Mesodermal cell (in vitro differentiated cells): ENCODE data around the gene SMIM38.
"Not testable (repeated sequence)": the region's sequence is repeated elsewhere in the genome, so short reads cannot be mapped to it uniquely, and the experiment has no call there.

Experiments used
- H3K27ac ChIP-seq: 2 replicates; pipeline ENCODE4 v1.7.0; 2013; ENCODE audit warnings: mild to moderate bottlenecking, low read depth, low read length, moderate library complexity; ENCODE audit not compliant: severe bottlenecking
- H3K36me3 ChIP-seq: 2 replicates; pipeline ENCODE4 v1.7.1; 2013; ENCODE audit warnings: mild to moderate bottlenecking, low read length, moderate library complexity; ENCODE audit not compliant: control insufficient read depth, insufficient read depth
- H3K4me1 ChIP-seq: one replicate; pipeline ENCODE4 v1.7.1; 2013; ENCODE audit warnings: mild to moderate bottlenecking, low read length; ENCODE audit not compliant: insufficient read depth, control insufficient read depth, poor library complexity, severe bottlenecking
- H3K4me3 ChIP-seq: 2 replicates; pipeline ENCODE4 v1.7.0; 2013; ENCODE audit warnings: low read length, control low read depth, mild to moderate bottlenecking; ENCODE audit not compliant: insufficient read depth, poor library complexity, severe bottlenecking; ENCODE audit errors: extremely low read depth
- H3K9me3 ChIP-seq: 2 replicates; pipeline ENCODE4 v1.7.1; 2013; ENCODE audit warnings: mild to moderate bottlenecking, low read length, moderate library complexity; ENCODE audit not compliant: control insufficient read depth
- WGBS, 2 experiments: methylation state at CpG; one replicate each; pipeline ENCODE4 v1.1.5; 2013; ENCODE audit warnings: missing lambda C conversion rate in 2 of 2; ENCODE audit not compliant: insufficient coverage in 2 of 2; 5-methylcytosine and 5-hydroxymethylcytosine counted together

Gene SMIM38

DNA sequence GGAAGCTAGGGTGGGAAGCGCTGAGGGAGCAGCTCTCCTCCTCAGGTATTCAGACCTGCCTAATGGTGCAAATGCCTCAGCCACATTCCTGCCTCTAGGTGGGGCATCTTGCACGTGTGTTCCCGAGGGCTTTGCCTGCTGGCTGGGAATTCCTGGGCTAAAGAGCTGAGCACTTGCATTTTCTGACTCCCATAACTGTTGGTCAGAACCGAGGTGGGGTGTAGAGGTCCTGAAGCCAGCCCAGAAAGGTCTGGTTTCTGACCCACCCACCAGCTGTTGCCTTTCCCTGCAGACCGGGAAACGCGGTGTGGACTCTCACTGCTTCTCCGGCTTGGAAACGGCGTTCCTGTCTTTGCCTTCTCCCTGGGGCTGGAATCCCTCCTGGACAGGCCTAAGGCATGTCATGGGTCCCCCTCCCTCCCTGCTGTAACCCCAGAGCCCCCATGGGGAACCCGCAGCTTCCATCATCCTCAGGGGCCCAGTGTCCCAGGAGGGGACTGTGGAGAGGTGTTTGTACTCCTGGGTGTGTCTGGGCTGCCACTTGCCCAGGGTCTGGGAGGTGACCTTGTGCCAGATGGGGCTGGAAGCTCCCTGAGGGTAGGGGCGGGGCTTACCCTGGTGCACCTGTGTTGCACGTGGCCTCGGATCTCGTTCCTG, 24.0 kb upstream of the SMIM38 start:
- WGBS, 2 experiments, result 51 to 64% methylated on average over 10 to 11 of the region's 15 CpGs
- Histone ChIP-seq H3K36me3 (no peaks in the 10 kb centered on the region), H3K4me1 (peaks cover 7% of the 10 kb centered on the region), H3K9me3 (peaks cover 19% of the 10 kb centered on the region), H3K4me3 (no peak overlapping the region), H3K27ac (no peak overlapping the region)

DNA sequence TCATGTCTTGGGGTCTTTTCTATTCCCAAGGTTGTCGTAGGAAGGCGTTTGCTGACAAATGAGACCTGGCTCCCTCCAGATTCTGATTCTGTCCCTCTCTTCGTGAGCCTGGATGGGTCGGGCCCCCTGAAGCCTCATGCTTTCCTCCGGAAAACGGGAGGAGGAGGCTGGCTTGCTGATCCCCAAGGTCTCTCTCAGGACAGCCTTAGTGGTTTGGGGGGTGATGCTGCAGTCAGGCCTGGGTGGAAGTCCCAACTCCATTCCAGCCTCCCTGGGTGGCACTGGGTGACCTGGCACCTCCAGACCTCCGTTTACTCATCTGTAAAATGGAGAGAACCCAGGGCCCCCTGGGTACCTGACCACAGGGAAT, 23.4 kb upstream of the SMIM38 start:
- peaks cover 19% of the 10 kb centered on the region for H3K9me3 ChIP-seq
- H3K36me3 ChIP-seq, result no peaks in the 10 kb centered on the region
- no peak overlapping the region for H3K4me3 ChIP-seq
- H3K27ac ChIP-seq, result no peak overlapping the region
- 94 to 98% methylated on average over 5 to 7 of the region's 7 CpGs for WGBS, 2 experiments
- H3K4me1 ChIP-seq, result peaks cover 7% of the 10 kb centered on the region

DNA sequence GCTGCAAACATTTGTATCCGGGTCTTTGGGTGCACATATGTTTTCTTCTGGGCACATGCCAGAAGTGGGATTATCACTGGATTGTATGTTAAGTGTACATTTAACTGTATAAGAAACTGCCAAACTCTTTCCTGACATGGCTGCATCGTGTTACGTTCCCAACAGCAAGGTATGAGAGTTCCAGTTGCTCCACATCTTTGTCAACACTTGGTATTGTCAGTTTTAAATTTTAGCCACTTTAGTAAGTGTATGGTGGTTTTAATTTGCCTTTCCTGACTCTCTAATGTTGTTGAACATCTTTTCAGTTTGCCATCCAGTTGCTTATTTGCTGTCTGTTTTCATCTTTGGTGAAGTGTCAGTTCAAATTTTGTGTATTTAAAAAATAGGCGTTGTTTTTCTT, 22.5 kb upstream of the SMIM38 start:
- Histone ChIP-seq H3K36me3 (no peaks in the 10 kb centered on the region), H3K9me3 (peaks cover 16% of the 10 kb centered on the region), H3K4me1 (peaks cover 15% of the 10 kb centered on the region), H3K4me3 (no peak overlapping the region), H3K27ac (no peak overlapping the region)
- WGBS, 2 experiments, result no CpG with 5 or more reads among the region's 4 CpGs

DNA sequence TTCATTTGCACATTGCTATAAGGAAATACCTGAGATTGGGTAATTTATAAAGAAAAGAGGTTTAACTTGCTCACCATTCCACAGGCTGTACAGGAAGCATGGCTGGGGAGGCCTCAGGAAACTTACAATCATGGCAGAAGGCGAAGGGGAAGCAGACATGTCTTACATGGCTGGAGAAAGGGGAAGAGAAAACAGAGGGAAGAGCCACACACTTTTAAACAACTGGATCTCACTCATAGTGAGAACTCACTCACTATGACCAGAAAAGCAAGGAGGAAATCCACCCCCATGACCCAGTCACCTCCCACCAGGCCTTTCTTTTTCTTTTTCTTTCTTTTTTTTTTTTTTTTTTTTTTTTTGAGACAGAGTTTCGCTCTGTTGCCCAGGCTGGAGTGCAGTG, 21.6 kb upstream of the SMIM38 start:
- not testable (repeated sequence) for H3K36me3 ChIP-seq, H3K4me3 ChIP-seq, H3K27ac ChIP-seq
- no CpG with 5 or more reads among the region's 2 CpGs for WGBS, 2 experiments
- peaks cover 21% of the 10 kb centered on the region for H3K4me1 ChIP-seq
- peaks cover 16% of the 10 kb centered on the region for H3K9me3 ChIP-seq

DNA sequence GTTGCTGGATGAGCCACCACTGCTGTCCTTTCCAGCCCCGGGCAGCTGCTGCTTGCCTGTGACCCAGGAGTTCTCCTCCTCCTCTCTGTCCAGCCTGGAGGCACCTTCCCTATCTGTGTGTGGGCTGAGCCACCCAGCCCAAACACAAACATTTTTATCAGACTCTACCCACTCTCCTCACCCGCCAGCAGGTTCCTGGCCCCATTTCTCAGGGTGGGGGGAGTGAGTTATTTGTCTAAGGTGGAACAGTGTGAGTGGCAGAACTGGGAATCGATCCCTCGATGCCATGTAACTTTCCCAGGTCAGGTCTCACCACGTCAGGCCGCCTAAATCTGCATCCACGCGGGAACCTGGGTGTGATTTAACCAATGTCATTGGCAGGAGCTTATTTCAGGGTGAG, 20.8 kb upstream of the SMIM38 start:
- 89 to 98% methylated on average over 6 of the region's 8 CpGs for WGBS, 2 experiments
- peaks cover 16% of the 10 kb centered on the region for H3K9me3 ChIP-seq
- H3K27ac ChIP-seq, result no peak overlapping the region
- peaks cover 21% of the 10 kb centered on the region for H3K4me1 ChIP-seq
- H3K36me3 ChIP-seq, result no peaks in the 10 kb centered on the region
- no peak overlapping the region for H3K4me3 ChIP-seq

DNA sequence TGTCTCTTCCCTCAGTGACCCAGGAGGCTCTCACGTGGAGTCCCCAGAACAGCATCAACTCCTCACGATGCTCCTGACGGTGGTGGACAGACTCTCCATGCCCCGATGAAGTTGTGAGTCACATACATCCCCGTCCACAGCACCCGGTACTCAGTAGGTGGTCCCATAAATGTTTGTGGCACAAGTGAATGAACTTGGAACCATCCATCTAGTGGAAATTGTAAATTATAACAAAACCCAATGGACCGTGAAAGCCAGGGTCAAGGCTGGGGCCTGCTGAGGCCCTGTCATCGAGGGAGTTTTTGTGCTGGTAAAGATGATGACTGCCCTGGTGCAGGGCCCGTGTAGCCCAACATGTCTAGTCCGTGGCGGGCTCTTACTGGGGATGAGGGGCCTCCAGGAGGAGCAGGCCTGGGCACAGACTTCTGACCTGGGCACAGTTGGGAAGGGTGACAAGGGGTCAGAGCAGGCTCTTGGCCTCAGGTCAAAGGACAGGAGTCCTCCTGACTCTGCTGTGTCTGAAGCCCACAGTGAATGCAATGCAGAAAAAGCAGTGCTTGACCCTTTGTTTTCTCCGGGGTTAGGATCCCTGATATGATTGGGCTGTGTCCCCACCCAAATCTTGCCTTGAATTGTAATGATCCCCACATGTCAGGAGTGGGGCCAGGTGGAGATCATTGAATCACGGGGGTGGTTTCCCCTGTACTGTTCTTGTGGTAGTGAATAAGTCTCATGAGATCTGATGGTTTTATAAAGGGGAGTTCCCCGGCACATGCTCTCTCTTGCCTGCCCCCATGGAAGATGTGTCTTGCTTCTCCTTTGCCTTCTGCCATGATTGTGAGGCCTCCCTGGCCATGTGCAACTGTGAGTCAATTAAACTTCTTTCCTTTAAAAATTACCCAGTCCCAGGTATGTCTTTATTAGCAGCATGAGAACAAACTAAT, 20.0 kb upstream of the SMIM38 start:
- Histone ChIP-seq H3K27ac (no peak overlapping the region), H3K36me3 (no peaks in the 10 kb centered on the region), H3K9me3 (peaks cover 16% of the 10 kb centered on the region), H3K4me3 (no peak overlapping the region), H3K4me1 (peaks cover 19% of the 10 kb centered on the region)
- WGBS, 2 experiments, result 75 to 88% methylated on average over 11 to 12 of the region's 14 CpGs

DNA sequence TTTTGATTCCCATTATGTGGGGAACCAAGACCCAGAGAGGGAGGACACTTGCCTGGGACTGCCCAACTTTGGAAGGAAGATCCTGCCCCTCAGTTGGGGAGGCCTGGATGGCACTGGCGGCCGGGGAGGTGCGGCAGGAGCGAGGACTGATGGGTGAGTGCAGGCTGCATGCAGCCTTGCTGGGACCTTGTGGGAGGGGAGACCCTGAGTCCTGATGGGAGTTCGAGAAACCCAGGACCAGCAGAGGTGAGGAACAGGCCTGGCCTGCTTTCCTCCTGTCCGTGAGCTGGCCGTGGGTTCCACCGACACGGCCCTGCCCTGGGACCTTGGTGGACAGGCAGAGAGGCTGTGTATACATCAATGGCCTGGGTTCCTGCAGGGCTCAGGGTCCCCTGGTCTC, 19.3 kb upstream of the SMIM38 start:
- Histone ChIP-seq H3K4me3 (no peak overlapping the region), H3K36me3 (no peaks in the 10 kb centered on the region), H3K4me1 (peaks cover 14% of the 10 kb centered on the region), H3K9me3 (peaks cover 16% of the 10 kb centered on the region), H3K27ac (no peak overlapping the region)
- WGBS, 2 experiments, result 93 to 94% methylated on average over 8 to 9 of the region's 9 CpGs

DNA sequence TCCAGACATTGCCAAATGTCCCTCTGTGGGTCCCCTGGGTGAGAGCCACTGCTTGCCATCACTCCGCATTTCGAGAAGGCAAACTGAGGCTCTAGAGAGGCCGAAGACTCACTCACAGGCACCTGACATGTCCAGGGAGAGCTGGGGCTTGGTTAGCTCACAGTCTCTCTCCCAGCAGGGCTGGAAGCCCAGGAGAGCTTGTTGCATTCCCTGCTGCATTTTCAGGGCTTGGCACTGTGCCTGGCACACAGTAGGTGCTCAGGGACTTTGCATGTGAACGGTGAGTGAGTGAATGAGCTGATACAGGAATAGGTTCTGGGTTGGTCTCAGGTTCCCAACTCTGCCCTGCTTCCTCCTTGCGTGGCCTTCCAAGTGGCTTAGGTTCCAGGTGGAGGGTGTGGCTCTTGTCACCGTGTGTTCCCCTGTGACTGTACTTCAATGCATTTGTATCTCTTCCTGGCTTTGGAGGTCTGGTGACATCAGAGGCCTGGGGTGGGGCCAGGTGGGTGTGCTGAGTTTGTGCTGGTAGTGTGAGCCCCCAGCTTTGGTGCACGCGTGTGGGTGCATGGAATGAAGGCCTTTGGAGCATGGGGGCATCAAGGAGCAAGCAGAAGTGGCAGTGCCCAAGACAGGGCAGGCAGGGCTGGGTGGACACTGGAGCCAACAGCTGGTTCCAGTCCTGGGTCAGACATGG, 18.4 kb upstream of the SMIM38 start:
- Histone ChIP-seq H3K4me3 (no peak overlapping the region), H3K27ac (no peak overlapping the region), H3K9me3 (peaks cover 15% of the 10 kb centered on the region), H3K4me1 (peaks cover 14% of the 10 kb centered on the region), H3K36me3 (no peaks in the 10 kb centered on the region)
- WGBS, 2 experiments, result 93 to 97% methylated on average over 8 of the region's 8 CpGs

DNA sequence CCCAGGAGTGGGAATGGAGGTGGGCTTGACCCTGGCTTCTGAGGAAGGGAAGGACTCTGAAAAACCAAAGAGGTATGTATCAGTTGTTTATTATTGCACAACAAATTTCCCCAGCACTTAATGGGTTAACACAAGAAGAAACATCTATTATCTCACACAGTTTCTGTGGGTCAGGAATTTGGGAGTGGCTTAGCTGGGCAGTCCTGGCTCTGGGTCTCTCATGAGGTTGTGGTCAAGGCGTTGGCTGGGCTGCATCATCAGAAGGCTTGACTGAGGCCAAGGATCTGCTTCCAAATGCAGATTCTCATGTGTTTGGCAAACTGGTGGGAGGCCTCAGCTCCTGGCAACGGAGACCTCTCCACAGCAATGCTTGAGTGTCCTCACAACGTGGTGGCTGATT, 17.5 kb upstream of the SMIM38 start:
- Histone ChIP-seq H3K9me3 (peaks cover 5% of the 10 kb centered on the region), H3K4me3 (no peak overlapping the region), H3K27ac (no peak overlapping the region), H3K4me1 (peaks cover 14% of the 10 kb centered on the region), H3K36me3 (no peaks in the 10 kb centered on the region)
- WGBS, 2 experiments, result 51 to 58% methylated on average over 2 of the region's 3 CpGs

DNA sequence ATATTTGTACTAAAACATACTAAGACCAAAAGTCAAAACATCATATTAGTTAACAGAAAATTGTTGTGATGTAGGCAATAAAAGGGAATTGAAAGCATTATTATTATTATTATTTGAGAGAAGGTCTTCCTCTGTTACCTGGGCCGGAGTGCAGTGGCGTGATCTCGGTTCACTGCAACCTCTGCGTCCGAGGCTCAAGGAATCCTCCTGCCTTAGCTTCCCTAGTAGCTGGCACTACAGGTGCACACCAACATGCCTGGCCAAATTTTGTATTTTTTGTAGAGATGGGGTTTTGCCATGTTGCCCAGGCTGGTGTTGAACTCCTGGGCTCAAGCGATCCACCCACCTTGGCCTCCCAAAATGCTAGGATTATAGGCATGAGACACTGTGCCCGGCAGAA, 15.6 kb upstream of the SMIM38 start:
- not testable (repeated sequence) for H3K36me3 ChIP-seq, H3K27ac ChIP-seq, H3K4me3 ChIP-seq, H3K9me3 ChIP-seq
- peaks cover 14% of the 10 kb centered on the region for H3K4me1 ChIP-seq
- WGBS, 2 experiments, result 97 to 100% methylated on average over 3 to 5 of the region's 7 CpGs
